22Rv1 (cell line): Measurements from ENCODE around the gene PRSS33.

Experiments
- ZFX ChIP-seq: fragments of 450-650 bp; IDR thresholded peaks from 2 replicates; pipeline ENCODE4 v1.6.1; 2017; ENCODE audit warnings: antibody characterized with exemption, borderline replicate concordance
- TF ChIP-seq, protein P1 (sequence below): fragments of 450-650 bp; IDR thresholded peaks from 2 replicates; pipeline ENCODE4 v1.5.1; 2017; ENCODE audit warnings: mild to moderate bottlenecking

DNA sequence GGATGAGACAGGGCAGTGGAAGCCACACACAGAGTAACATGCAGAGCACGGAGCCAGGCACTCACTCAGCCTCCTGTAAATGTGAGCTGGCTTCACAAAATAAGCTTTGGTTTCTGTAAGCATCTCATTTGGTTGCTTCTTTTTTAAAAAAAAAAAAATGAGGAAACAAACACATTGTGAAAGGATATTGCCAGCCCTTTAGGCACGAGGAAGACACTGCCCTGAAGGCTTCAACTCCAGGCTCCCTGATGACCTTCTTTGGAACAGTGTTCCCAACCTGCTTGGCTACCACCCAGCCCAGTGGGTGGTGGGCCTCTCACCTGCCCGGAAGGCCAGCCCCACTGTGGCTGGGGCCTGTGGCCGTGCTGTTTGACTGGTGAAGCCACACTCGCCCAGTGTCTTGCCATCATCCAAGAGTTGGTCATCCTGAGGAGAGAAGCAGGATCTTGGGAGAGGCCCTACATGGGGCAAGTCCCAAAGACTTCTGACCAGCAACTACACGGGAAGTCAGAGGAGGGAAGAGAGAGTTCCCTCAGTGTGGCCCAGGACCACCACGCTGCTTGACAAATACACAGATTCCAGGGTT lies 12.1 kb downstream of the PRSS33 start:
- TF ChIP-seq, protein P1, sequence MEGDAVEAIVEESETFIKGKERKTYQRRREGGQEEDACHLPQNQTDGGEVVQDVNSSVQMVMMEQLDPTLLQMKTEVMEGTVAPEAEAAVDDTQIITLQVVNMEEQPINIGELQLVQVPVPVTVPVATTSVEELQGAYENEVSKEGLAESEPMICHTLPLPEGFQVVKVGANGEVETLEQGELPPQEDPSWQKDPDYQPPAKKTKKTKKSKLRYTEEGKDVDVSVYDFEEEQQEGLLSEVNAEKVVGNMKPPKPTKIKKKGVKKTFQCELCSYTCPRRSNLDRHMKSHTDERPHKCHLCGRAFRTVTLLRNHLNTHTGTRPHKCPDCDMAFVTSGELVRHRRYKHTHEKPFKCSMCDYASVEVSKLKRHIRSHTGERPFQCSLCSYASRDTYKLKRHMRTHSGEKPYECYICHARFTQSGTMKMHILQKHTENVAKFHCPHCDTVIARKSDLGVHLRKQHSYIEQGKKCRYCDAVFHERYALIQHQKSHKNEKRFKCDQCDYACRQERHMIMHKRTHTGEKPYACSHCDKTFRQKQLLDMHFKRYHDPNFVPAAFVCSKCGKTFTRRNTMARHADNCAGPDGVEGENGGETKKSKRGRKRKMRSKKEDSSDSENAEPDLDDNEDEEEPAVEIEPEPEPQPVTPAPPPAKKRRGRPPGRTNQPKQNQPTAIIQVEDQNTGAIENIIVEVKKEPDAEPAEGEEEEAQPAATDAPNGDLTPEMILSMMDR, result no peak
- TF ChIP-seq ZFX, result no peak
